NCI-H82 treated with DMSO at 0.1 percent for 48 hours (cell line): Measurements from ENCODE around the gene EIF1AX.
A peak's percentile ranks its signal among the peaks of the same experiment; 100 is the strongest.
"Not testable (repeated sequence)": the region's sequence is repeated elsewhere in the genome, so short reads cannot be mapped to it uniquely, and the experiment has no call there.

ENCODE experiments used
- DNase-seq: peaks from one replicate; lab custom pipeline; 2025; ENCODE audit not compliant: unreplicated experiment; lab: John Stamatoyannopoulos, UW

Gene EIF1AX

DNA sequence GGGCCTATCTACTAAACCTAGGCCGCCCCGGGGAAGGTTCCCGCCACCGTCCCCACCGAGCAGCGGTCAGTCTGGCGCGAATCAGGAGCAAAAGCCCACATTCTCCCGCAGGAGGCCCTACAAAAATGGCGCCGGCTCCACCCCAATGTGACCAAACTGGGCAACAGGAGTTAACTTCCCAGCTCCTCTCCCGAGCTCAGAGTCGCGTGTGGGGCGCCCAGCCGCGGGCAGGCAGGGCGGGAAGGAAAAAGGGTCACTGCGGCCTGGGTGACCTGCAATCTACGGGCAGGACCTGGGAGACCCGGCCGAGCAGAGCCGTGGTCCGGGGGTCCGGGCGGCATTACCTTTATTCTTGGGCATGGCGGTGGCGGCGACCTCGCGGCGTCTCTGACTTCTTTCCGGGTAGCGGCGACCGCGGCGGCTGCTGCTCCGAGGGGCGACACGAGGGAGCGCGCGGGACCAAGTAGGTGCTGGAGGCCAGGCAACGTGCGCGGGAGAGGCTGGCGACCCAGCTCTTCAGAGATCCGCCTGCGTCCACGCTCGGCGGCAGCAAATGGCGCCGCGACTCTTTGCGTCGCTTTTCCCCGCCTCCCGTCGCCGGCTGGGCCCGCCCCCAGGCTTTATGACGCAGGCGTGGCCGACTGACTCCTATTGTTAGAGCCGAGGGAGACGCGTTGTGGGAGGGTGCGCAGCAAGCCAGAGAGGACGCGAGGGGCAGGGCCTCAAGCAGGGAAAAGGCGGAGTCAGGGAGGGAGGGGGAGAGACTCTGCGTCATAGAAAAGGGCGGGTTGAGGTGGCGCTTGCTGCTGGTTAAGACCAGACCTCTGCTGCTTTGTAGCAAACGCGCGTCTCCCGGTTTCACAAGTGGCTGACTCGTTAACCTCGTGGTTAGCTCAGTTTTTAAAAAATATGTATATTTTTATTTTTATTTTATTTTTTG is at the start of gene EIF1AX:
Gene EIF1AX (minus strand): TSS at position 558 of the 940 bp plus-strand sequence. CDS start 198 bp downstream, at position 360.
- peak; percentile 85 for DNase-seq

DNA sequence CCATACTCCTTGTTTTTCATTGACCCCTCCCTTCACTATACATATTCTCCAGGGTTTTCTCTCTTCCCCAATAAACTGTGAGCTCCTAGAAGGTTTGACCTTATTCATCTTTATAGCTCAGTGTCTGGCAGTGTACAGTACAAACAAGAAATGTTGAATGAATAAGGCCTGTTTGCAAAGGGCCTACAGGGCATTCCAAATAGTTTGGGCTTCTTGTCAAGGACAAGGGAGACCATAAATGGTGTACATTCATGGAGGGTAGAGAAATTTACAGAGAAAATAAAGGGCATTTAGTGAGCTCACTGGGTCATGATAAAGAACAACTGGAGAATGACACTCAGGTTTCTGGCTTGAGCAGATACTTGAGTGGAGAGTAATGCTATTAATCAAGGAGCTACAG is 47.5 kb upstream of the EIF1AX start:
- no peak for DNase-seq

- DNase-seq: no peak
Measured at GRCh38 chrX:20181598-20182329, 40.1 kb upstream of the EIF1AX start.

GRCh38 chrX:20177093-20177492 is 35.5 kb upstream of the EIF1AX start:
- DNase-seq: no peak

DNA sequence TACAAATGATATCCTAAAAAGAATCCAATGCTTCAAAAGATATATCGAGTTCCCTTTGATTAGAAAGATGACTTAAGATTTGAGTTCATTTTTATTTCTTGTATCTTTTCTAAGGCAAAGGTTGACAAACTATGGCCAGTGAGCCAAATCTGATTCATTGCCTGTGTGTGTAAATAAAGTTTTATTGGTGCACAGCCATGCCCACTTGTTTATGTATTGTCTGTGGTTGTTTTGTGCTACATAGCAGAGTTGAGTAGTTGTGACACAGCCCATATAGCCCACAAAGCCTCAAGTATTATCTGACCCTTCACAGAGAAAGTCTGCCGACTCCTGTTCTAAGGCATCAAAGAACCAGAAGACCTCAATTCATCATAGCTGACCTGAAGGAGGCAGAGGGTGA is 32.2 kb upstream of the EIF1AX start:
- DNase-seq: no peak

DNA sequence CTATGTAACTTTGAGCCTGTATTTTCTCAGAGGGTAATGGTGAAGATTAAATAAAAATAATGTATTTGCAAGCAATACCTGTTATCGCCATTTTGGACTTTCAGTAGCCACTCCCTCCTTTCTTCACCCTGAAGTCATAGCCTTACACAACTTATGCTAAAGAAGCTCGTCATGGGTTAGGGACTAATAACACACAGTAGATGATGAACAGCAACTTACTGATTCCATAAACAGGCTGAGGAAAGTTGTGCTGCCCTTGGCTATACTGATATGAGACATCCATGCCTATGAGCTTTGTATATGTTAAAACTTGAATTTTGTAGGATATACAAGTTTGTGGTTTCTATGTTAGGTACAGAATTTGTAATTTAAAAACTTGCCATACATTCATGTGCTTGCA is 31.7 kb upstream of the EIF1AX start:
- no peak for DNase-seq

DNA sequence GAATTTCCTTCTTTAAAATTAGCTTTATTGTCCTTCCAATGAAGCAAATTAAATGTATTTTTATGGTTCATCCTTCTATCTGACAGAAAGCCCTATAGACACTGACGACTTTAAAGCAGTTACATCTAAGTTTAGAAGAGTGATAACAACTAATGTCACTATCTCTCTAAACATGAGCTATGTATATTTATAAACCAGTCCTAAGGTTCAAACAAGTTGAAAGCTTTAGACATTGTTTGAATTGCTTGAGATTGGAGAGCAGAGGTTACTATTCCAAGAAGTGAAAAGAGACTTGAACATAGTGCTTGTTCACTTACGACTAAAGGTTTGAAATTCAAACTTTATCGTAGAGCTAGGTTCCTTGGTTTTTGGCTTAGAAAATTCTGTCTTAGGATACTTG is 30.2 kb upstream of the EIF1AX start:
- no peak for DNase-seq

DNA sequence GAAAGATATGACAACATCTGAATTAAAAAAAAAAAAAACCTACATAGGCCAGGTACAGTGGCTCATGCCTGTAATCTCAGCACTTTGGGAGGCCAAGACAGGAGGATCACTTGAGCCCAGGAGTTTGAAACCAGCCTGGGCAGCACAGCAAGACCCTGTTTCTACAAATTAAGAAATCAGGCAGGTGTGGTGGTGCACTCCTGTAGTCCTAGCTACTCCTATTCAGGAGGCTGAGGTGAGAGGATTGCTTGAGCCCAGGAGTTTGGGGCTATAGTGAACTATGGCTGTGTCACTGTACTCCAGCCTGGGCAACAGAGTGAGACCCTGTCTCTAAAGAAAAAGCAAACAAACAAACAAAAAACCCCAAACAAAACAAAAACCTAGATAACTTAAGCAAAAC is 20.9 kb upstream of the EIF1AX start:
- DNase-seq: not testable (repeated sequence)

- no peak for DNase-seq
Measured at GRCh38 chrX:20159797-20160385, 18.3 kb upstream of the EIF1AX start.

GRCh38 chrX:20151689-20152088 is 10.1 kb upstream of the EIF1AX start:
- DNase-seq: no peak

- DNase-seq: no peak
Measured at GRCh38 chrX:20149326-20149725, 7.7 kb upstream of the EIF1AX start.

DNA sequence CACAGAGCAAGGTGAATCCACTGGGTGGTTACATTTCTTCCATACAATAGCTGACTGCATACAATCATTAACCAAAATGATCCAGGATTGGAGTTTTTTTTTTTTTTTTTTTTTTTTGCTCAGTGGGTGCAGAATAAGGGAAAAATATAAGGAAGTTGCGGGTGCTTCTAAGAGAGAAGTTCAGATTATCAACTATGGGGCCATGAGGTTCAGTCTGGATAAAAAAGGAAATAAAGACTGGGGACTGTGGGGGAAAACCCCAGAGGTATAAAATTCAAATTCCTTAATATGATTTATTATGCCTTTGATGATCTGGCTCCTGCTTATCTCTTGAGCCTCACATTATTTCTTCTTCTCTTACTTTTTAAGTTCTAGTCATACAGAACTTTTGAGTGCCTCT is 5.9 kb upstream of the EIF1AX start:
- DNase-seq: no peak

DNA sequence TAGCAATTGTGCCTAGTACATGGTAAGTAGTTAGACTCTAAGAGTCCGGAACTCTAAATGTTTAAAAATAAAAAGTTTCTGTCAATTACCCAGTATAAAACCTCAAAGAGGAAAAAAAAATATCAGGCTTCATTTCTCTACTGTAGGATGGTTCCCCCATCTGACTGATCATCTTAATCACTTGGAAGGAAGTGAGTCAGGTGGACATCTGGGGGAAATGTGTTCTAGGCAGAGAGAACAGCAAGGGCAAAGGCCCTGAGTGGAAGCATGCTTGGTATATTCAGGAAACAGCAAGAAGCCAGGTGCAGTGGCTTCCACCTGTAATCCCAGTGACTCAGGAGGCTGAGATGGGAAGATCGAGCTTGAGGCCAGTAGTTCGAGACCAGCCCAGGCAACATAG is 2.9 kb upstream of the EIF1AX start:
- no peak for DNase-seq

DNA sequence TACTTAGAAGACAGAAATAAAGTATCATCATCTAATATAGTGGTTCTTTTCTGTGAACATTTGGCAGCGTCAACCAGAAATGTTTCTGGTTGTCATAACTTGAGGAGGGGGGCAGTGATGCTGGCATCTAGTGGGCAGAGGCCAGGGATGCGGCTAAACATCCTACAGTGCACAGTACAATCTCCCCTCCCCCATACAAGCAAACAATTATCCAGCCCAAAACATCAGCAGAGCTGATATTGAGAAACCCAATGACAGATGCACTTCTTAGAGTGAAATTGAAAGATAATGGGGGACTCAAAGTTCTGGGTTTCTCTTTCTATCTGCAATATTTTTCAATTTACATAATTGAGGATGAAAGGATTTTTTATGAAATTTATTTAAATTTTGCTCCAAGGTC is 1.9 kb upstream of the EIF1AX start:
- no peak for DNase-seq

GRCh38 chrX:20143111-20143510 is 1.5 kb upstream of the EIF1AX start:
- no peak for DNase-seq

DNA sequence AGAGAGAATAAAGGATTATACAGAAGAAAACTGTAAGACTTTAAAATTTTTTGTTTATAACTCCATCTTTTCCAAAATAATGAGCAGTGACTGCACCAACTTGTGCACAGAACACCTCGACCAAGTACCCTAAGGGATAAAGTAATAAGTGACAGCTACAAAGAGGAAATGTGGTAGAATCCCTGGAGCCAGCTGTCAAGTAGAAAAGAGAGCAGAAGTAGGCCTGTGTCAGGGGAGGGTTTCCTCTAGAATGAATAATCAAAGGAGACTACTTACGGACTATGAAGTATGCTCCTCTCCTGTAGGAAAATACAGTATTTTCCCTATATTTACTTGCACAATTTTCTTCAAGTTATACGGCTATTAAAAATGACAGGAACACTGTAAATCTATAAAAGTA is 1.2 kb downstream of the EIF1AX start:
- peak; percentile 22 for DNase-seq

- DNase-seq: no peak
Measured at GRCh38 chrX:20139966-20140365, 1.7 kb downstream of the EIF1AX start.

GRCh38 chrX:20135944-20136343 is 5.7 kb downstream of the EIF1AX start:
- DNase-seq: no peak

DNA sequence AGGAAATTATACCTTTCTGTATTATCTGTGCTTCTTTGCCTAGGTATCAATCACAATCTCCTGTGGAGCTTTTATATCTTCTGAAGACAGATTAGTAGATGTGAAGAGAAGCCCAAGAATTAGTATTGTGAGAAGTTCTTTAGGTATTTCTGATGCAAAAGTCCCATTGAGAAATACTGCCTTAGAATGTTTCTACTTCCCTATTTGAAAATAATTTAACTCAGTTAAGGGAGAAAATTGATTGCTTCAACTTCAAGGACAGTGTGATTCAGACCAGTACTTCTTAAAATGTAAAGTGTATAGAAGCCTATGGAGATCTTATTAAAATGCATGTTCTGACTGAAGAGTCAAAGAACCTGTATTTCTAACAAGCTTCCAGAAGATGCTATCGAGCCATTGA is 9.0 kb downstream of the EIF1AX start:
- DNase-seq: no peak

DNA sequence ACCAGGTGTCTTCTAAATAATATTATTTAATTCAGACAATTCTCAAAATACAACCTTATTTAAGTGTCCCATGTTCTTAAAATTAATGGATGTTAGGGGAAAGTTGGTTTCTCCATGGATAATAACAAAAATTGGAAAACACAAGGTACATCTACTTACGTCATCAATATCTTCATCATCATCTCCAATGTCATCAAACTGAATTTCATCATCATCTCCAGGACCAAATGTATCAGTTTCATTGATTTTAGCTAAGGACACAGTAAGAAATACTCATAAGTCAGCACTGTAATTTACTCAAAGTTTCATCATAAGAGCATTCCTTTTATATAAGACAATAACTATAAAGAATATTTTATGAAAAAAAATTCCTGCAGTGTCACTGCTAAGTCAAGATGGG is 11.3 kb downstream of the EIF1AX start:
- DNase-seq: no peak

DNA sequence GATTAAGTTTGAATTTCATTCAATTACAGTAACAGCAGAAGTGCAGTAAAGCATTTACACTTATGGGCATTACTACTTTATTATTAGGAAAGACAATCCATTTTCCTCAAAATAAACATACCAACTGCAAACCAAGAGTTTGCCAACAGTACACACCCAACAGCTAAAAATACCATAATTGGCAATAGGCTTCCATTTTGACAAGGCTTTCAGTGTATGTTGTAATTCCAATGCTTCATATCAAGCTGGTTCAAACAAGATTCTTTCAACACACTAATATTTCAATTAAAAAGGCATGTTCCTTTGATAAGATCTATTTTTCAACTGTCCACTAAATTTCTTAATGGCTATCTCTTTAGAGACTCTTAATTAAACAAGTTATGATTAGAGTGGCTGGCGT is 12.1 kb downstream of the EIF1AX start:
- no peak for DNase-seq

DNA sequence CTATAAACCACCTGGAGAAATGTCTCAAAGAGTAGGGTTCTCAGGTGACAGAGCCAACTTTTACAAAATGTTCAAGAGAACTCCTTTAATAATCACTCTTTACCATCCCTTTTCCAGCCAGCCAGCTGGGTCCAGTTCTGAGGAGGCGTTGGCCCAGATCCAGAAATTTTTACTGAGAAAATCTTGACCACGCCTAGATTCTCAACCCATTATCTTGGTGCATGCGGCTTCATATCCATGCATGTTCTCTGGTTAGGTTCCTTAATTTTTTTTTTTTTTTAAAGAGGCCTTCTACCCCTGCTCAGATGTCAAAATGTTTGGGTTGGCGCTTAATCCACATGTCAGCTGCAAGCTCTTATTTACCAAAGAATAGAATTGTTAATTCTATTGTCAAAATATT is 13.0 kb downstream of the EIF1AX start:
- no peak for DNase-seq
